GM19395 (cell line): ENCODE measurements around the gene ZBTB44.
"Not testable (repeated sequence)": the region's sequence is repeated elsewhere in the genome, so short reads cannot be mapped to it uniquely, and the experiment has no call there.

Experiments used
- ATAC-seq: cut with Tn5 transposase; IDR thresholded peaks from one replicate; pipeline ENCODE4 v1.9.1; 2021; ENCODE audit warnings: mild to moderate bottlenecking, moderate library complexity; ENCODE audit not compliant: unreplicated experiment

ZBTB44 gene

DNA sequence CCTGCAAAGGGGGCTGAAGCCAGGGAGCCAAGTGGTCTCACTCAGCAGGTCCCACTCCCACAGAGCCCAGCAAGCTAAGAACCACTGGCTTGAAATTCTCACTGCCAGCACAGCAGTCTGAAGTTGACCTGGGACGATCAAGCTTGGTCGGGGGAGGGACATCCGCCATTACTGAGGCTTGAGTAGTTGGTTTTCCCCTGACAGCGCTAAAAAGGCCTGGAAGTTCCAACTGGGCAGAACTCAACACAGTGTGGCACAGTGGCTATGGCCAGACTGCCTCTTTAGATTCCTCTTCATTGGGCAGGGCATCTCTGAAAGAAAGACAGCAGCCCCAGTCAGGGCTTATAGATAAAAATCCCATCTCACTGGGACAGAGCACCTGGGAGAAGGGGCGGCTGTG, 64.8 kb downstream of the ZBTB44 start:
- ATAC-seq = not testable (repeated sequence)

DNA sequence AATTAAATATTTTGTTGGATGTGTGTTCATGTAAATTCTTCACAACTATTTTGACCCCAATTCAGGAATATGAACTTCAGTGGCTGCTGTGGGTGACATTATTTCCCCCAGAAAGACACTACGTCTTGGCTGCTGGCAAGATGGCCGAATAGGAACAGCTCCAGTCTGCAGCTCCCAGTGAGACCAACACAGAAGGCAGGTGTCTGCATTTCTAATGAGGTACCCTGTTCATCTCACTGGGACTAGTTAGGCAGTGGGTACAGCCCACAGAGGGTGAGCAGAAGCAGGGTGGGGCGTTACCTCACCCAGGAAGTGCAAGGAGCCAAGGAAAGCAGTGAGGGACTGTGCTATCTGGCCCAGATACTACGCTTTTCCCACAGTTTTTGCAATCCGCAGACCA, 65.3 kb downstream of the ZBTB44 start:
- ATAC-seq = no peak

DNA sequence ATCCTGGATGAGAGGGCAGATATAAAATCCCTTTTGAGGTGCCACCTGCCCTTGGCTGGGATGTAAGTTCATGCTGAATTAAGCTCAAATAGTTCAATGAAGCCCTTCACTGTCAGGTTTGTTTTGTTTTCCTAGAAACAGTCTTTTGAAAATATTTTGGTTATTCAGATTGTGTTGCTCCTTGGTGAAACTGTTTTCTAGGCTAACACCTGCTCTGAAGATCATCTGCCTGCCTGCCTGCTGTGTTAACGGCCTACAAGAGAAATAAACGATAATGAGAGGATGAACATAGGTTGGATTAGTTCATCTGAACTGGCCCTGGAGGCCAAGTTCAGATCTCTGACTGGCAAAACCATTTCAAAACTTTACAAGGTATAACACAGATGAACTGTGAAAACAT, 67.4 kb downstream of the ZBTB44 start:
- ATAC-seq = no peak

DNA sequence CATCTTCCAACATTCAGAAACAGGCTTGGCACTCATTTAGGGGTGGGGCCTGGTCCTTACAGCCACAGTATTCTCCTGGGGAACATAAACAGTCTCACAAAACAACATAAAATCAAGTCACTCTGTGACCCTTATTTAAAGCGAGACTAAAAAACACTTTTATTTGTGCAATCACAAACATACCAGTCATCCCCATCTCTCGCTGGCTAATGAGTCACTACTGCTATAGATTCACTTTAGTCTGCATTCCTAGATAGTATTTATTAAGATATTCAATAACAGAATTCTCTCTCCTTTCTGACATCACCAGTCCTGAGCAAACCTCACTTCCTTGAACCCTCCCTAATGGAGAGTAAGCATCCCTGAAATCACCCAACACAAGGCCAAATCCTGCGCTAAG, 68.0 kb downstream of the ZBTB44 start:
- ATAC-seq = no peak

- no peak for ATAC-seq
Measured at GRCh38 chr11:130246270-130246669, 68.4 kb downstream of the ZBTB44 start.

DNA sequence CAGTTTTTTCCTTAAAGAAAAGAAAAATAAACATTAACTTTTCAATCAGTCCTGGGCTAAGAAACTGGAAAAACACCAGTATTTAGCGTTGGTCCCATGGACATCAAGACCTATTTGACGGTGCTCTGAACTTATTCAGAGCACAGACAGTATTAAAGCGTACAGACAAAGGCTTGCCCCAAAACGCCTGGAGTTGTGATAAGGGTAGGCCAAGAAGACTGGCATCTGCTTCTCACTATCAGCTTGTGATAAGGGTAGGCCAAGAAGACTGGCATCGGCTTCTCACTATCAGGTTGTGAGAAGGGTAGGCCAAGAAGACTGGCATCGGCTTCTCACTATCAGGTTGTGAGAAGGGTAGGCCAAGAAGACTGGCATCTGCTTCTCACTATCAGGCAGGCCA, 69.3 kb downstream of the ZBTB44 start:
- ATAC-seq = not testable (repeated sequence)

- ATAC-seq = no peak
Measured at GRCh38 chr11:130244848-130245247, 69.9 kb downstream of the ZBTB44 start.

GRCh38 chr11:130243816-130244215, 70.9 kb downstream of the ZBTB44 start:
- ATAC-seq = peak; percentile 88

DNA sequence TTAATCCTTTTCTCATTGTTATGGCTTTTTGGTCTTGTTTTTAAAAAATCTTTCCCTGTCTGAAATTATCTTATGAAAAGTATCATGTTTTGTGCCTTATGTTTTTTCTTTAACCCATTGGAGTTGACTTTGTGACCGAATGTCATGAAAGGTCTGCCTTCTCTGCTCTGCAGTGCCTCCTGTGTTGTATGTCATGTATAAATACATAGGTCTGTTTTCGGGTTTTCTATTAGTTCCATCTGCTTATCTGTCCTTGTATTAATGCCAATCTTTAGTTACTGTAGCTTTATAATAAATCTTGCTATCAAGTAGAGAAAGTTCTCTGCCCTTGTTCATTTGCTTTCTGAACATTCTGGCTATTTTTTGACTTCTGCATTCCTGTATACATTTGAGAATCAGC, 73.0 kb downstream of the ZBTB44 start:
- ATAC-seq = no peak

DNA sequence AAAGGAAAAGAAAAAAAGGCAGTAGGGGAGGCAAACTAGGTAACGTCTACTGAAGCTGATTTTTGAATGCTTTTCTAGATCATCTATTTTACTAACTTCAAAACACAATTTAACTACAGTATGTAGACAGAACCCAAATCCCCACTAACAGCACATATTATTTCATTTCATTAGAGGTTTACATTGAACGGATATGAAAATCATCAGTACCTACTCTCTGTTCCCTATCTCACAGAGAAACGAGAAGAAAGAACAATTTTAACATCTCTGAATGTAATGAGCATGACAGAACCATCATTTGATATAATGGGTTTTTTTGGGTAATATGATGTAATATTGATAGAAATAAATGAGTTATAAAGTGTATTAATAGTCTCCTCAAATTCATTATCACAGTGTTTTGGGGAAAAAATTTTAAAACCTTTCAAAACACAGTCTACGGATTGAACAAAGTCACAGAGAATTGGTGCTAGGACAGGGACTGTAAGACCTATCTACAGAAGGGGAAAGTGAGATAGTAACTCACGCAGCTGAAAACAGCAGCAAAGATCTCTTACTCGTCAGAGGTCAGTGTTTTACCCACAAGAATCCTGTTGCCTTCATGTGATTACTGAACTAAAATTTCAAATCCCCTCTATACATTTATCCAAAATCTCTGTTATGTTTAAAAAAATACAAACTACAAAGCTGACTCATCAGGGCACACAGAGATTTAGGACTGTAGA, 77.3 kb downstream of the ZBTB44 start:
- ATAC-seq = peak; percentile 77

DNA sequence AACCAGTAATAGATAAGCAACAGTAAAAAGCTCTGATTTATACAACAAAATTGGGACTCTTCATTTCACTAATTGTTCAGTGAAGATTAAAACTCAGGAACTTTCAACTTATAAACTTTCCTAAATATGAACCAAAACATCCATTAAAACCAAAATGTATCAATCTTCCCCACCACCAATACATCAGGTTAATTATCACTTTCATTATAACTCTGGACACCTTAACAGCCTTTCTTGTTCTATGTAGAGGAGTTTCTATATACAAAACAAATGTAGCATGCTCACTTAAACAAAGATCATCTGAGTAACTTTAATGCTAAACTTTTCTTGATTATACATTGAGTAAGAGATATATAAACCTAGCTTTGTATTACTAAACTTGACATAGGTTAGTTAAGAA, 80.4 kb downstream of the ZBTB44 start:
- ATAC-seq = no peak

GRCh38 chr11:130233888-130234287, 80.8 kb downstream of the ZBTB44 start:
- not testable (repeated sequence) for ATAC-seq

- ATAC-seq = not testable (repeated sequence)
Measured at GRCh38 chr11:130233486-130233885, 81.2 kb downstream of the ZBTB44 start.

- no peak for ATAC-seq
Measured at GRCh38 chr11:130227373-130227772, 87.3 kb downstream of the ZBTB44 start.

GRCh38 chr11:130223291-130223971, 91.3 kb downstream of the ZBTB44 start:
- ATAC-seq = no peak

DNA sequence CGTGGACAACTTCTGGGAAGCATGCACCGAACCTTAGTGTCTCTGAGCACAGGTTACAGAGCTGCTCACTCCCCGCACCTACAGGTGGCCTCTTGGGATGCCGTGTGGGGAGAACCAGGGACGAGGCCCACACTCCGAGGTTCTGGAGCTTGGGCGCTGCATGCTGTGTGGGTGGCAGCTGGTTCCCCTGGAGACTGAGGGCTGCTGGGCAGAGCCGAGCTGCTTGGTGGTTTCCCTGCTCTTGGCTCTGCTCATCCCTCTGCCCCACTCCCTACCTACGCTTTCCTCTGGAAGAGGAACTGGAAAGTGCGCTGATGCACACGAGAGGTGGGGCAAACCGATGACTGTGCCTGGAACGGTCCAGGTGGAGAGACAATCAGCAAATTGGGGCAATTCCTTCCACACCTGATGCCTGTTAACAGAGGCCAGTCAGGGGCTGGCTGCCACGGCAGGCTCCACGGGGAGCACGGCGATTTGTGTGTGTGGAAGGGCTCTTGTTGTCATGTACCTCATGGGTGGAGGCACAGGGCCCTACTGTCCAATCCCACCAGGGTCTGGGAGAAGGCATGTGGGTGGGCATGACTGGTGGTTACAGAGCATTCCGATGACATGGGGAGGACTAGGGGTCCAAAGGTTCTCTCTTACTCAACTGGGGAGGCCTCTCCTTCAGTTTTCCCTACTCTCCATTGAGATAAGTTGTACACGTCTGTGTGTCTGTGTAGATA, 94.2 kb downstream of the ZBTB44 start:
- no peak for ATAC-seq

GRCh38 chr11:130219148-130219547, 95.6 kb downstream of the ZBTB44 start:
- no peak for ATAC-seq

DNA sequence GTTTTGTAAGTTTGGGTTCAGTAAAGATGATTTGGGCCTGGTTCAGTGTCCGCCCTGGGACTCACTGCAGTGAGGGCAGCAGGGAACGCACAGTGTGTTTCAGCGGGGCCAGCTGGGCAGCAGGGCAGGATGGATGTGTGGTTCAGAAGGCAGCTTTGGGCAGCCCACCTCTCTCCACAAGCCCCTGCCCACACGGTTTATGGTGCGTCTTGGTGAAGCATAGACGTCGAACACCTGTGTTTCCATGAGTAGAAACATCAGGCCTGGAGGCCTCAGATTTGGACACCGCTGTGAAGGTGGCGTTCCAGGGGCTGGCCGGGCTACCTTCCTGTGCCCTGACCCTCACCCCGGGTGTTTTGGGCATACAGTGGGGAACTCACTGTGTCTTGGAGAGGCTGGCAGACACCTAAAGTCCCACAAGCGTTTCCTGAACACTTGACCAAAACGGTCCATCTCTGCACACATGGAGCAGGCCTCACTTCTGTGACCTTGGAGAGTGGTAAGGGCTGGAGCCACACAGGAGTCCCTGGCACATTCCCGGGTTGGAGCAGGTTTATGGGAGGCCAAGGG, 96.1 kb downstream of the ZBTB44 start:
- no peak for ATAC-seq

DNA sequence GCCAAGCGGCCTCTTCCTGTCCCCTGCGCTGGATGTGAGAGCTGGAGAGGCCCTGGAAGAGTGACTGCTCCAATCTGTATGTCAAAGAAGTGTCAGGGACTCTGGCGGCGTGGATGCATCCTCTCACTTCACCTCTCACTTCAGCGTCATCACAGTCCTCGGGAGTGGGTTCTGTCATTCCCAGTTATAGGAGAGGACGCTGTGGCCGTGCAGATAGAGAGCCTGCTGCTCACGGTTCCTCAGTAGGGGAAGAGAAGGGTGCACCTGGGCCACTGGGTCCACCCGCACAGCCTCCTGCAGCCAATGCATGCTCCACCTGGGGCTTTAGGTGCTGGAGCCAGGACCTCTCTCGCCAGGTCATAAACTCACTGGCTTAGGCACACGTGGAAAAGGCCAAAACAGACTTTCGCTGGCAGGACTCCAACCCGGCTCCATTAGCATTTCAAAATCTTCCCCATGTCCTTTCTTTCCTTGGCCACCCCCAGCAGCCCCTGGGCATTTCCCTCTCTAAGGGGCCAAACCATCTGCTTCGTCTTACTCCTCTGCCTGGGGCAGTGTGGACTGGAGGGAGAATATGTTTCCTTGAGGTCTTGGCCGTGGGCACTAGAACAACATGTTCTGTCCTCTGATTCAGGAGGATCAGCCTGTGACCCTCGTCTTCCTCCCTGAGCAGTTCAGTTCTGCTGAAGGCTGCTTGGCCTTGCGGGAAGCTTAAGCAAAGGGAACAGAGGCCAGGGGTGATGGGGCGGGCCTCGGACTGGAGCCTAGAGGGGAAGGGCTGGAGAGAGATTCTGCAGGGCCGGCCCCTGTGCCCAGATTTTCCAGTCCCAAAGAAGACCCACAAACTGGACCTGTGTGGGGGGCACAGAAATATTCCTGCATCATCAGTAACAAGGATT, 97.3 kb downstream of the ZBTB44 start:
- ATAC-seq = no peak

- ATAC-seq = no peak
Measured at GRCh38 chr11:130216591-130217132, 98.1 kb downstream of the ZBTB44 start.
